NCI-H146 treated with DMSO at 0.1 percent for 48 hours (cell line): ENCODE data around the gene ISL2.
A peak's percentile ranks its signal among the peaks of the same experiment; 100 is the strongest.

Source experiments
- DNase-seq: peaks from one replicate; lab custom pipeline; 2025; ENCODE audit not compliant: unreplicated experiment; lab: John Stamatoyannopoulos, UW

The ISL2 gene

DNA sequence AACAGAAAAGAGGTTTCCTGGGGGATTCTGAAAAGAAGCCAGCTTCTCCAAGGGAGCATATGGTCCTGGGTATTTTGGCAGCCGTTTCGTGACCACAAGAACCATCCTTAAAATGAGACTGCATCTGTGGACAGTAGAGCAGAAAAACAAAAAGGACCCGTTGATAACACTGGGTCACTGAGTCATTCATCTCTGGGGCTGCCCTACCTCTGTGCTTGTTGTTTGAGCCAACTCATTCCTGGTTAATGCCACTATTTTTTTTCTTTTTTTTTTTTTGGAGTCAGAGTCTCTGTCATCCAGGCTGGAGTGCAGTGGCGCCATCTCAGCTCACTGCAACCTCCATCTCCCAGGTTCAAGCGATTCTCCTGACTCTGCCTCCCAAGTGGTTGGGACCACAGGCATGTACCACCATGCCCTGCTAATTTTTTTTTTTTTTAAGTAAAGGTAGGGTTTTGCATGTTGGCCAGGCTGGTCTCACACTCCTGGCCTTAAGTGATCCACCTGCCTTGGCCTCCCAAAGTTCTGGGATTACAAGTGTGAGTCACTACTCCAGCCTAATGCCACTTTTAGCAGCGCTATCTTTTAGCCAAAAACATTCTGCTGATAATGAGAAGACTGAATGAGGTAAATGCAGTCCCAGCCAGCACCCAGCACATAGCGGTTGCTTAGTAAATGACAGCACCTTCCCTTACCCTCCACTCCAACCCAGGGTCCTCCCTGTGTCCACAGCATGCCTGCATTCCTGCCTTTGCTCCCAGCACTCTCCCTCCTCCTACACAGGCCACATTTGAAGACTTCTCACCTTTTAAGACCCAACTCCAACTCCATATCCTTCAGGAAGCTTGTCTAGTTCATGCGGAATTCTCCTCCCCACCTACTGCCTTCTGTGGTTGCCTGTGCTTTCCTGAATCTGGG, 9.1 kb upstream of the ISL2 start:
- DNase-seq, result no peak

DNA sequence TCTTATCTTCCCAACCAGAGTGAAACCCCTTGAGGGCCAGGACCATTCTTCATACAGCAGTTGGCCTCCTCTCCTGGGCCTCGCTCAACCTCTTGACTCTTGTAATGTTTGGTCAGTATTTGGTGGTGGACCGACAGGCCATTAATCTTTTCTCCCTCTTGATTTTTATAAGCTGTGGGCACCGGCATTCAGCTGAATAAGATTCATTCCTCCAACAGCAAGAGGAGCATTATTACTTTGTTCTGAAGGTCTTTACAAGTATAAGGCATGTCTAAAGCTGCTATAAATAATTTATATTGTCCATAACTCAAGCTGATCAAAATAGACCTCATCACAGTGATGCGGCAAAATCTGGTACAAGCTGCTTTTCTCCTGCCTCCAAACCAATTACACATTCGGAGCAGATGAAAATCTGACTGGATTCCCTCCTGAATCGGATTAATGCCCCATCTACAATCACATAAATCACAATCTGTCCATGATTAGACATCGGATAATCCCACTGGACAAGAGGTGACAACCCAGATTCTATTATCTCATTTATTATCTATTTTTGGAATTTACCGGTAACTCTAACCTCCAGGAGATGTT, 8.4 kb upstream of the ISL2 start:
- DNase-seq, result no peak

DNA sequence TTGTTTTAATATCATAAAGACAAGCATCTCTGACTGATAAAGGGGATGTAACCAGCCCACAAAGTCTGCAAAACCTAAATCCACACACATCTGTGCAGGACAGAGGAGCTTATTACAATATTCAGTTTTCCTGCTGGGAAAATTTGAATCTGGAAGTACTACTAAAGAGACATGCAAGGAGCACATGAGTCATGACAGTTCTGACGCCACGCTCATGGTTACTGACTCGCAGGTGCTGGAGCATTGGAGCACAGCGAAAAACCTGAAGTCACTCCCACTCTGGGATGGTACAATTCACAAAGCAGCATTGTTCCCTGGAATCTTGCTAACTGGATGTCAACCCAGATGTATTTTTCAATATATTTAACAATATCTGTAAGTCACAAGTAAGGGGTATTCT, 7.6 kb upstream of the ISL2 start:
- DNase-seq, result no peak

DNA sequence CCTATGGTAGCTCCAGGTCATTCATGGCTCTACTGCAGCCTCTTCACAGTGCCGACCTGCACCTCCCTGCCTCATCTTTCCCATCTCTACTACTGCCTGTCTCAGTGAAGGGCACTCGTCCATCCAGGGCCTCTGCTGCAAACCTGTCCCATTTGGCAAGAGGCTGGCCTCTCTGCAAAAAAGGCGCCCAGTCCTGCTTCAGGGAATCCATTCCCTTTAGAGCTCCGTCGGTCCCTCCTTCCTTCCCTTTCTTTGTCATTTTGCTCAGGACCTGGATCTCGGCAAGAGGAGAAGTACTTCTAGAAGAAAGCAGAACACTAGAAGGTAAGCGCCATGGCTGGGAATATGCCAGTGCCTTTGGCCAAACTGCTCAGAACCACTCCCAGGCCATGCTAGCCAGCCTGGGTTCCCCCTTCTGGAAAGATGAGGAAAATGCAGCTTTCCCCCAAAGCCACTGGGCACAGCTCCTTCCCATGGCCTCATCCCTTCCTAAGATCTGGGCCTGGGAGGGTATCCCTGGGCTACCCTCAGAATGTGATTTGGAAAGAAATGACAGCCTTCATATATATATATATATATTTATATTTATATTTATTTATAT, 6.4 kb upstream of the ISL2 start:
- DNase-seq, result no peak

DNA sequence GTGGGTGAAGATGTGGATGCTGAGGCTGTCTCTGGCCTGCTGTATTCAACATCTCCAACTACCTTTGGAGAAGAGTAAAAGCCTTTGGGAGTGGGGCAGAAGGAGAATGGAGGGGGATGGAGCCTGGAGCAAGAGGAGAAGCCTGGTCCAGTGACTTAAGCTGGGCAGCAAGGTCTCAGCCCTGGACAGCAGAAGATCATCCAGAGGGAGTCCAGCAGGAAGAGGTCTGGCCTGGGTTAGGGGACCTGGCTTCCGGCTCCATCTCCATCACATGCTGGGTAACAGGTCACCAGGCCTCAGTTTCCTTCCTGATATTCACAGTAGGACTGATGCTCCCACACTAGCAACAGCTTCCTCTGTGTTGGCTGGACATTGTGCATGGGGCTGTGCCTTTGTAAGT, 3.8 kb upstream of the ISL2 start:
- no peak for DNase-seq

DNA sequence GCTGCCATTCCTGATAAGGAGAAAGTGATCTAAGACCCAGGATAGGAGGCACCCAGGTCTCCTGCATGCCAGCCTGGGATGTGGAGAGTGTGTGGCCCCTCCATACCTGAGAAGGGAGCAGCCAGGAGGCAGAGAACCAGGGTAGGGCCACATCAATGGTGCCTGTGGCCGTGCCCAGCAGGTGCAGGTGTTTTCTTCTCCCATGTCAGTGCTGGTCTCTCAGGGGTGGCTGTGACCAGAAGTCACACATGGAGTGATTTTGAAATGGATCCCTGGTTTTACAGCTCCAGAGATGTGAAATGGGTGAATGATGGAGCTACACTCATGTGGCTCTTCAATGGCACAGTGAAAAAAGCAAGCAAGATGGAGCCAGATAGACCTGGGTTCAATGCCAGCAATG, 3.3 kb upstream of the ISL2 start:
- DNase-seq, result no peak

DNA sequence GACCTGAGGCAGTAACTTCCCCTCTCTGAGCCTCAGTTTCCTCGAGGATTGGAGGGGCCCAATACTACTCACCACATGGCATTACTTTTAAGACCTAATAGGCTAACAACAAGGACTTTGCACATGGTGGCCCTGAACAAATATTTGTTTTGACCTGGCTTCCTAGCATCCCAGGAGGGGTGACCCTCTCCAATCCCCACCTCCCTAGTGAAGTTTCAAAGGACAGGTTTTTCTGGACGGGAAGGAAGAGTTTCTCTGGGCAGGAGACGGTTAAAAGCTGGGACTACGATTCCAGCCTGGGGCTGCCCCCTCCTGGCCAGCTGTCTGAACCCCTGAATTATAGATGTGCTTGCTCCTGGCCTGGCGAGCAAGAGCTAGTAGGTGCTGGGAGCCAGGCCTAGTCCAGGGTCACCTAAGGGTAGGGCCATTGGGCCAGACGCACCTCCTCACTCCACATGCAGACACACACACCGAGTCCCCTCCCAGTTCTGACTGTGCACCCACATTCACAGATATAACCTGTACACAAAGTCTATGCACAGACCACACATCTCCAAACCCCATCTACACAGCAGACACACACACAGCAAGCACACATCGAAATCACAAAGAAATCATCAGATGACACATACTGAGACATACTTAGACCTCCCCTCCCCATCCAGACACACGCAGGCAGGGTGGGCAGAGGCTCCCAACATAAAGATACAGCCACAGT, 2.7 kb upstream of the ISL2 start:
- no peak for DNase-seq

- DNase-seq, result no peak
Measured at GRCh38 chr15:76334438-76335306, 1.9 kb upstream of the ISL2 start.

DNA sequence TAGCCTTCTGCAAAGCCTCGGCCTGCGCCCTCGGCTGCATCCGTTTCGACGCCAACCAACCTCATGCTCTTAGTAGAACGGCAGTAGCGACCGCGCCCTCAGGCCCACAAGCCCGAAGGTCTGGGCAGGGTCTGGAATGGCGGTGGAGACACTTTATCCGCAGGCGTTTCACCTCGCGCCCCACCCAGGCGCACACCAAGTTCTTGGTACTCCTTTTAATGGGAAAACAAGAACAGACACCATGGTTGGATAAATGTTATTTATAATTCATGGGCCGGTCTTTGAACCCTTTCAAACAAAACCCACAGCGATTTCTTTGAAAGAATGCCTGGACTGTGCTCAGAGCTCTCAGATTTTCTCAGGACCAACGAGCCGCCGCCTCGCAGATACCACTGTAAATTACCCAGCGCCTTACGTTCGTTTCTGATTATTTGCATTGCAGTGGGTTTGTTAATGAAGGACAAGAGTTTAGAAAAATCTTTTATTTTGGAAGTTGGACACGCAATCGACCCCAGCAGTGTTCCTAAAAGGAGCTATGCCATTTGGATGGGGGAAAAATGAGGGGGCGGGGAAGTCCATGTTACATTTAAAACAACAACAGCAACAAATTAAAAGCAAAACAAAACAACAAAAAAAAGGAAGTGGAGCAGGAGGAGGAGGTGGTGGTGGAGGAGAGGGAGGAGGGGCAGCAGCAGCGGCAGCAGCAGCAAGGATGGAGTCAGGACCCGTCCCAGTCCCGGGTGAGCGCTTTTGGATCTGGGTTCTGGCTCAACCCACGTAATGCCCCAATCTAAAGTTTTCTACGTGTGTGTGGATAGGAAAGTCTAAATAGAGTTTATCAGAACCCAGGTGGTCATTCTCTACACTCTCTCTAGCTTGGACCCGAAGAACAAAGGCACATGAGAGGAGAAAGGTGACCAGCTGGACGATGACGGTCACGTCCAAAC, 993 bp upstream of the ISL2 start:
- no peak for DNase-seq

DNA sequence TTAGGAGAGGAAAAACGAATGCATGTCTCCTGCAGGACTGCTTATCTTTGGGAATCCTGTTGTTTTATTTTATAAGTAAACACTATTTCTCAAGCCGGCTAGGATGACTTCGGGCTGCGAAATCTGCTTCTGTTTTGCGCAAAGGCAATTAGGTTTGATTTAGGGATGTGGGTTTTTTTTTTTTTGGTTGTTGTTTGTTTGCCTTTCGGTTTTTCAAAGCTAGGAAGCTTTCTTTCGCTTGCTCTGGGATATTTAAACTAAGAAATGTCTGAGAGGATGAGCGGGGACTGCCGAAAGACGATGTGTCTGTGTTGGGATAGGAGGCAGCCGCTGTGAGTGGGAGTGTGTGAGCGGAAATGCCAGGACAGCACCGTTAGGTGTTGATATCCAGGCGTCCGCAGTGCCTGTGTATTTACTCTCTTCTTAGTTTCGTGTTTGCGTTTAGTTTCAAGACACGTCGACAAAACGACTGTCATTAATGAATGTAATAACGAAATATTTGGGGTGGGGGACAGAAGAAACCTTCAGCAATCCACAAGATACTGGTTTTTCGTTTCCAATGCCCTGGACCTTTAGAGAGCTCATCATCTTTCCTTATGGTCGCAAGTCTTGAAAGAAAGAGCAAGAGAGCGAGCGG, 604 bp downstream of the ISL2 start:
- no peak for DNase-seq

DNA sequence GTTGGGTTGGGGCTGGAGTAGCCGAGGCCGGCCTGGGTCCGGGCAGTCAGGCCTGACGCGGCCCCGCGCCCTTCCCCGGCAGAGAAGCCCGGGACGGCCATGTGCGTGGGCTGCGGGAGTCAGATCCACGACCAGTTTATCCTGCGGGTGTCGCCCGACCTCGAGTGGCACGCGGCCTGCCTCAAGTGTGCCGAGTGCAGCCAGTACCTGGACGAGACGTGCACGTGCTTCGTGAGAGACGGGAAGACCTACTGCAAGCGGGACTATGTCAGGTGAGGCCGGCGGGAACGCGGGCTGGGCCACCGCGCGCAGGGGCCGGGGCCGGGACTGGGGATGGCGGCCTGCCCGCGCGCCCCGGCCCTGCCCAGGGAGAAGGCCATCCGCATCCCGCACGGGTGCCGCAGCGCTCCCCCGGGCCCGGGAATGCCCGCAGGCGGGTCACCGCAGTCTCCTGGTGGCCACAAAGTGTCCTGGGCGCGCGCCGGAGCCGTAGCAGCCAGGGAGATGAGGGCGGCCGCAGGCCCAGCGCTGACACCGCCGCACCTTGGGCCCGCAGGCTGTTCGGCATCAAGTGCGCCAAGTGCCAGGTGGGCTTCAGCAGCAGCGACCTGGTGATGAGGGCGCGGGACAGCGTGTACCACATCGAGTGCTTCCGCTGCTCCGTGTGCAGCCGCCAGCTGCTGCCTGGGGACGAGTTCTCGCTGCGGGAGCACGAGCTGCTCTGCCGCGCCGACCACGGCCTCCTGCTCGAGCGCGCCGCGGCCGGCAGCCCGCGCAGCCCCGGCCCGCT, 1.3 kb downstream of the ISL2 start:
- DNase-seq, result no peak

GRCh38 chr15:76338486-76339304, 2.1 kb downstream of the ISL2 start:
- DNase-seq, result no peak

GRCh38 chr15:76339305-76340197, 3.0 kb downstream of the ISL2 start:
- DNase-seq, result no peak

DNA sequence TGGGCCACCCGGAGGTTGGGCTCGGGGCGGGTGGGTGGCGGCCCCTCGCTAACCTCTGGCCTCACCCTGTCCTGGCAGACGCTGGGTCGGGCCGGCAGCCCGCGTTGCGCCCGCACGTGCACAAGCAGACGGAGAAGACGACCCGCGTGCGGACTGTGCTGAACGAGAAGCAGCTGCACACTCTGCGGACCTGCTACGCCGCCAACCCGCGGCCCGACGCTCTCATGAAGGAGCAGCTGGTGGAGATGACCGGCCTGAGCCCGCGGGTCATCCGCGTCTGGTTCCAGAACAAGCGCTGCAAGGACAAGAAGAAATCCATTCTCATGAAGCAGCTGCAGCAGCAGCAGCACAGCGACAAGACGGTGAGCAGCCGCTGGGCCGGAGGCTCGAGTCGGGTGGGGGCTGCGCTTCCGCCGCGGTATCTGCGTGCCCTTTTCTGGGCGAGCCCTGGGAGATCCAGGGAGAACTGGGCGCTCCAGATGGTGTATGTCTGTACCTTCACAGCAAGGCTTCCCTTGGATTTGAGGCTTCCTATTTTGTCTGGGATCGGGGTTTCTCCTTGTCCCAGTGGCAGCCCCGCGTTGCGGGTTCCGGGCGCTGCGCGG, 3.7 kb downstream of the ISL2 start:
- peak; percentile 18 for DNase-seq

GRCh38 chr15:76340803-76341365, 4.3 kb downstream of the ISL2 start:
- DNase-seq, result no peak
